K562 (cell line): Measurements from ENCODE around the gene ZDHHC14. TPM values are rescaled to one million over a fixed set of nuclear protein-coding genes. Genes with fewer than 3 reads are reported as not detected.

ENCODE experiments used
- ATAC-seq: fragments of 200-7000 bp; cut with Tn5 transposase; 3 replicates; pipeline ENCODE4 v1.9.1; 2020; ENCODE audit warnings: moderate library complexity
- BruUV-seq: library from RNA; stranded (reverse); fragments of 400-500 nt; replicated peaks from 2 replicates; lab custom pipeline; 2021; lab: Mats Ljungman, UMichigan
- CTCF ChIA-PET: fragments of 300-600 bp; formaldehyde crosslinking; extraction: SDS; loops from one replicate; lab custom pipeline; 2021; ENCODE audit warnings: low intra/inter-chr PET ratio; lab: Yijun Ruan, JAX
- POLR2A ChIA-PET: fragments of 300-600, 350-650 bp; sonication (Branson Sonifier 250); formaldehyde crosslinking; extraction: SDS; loops from one replicate; lab custom pipeline; 2021; ENCODE audit warnings: antibody characterized with exemption, inconsistent platforms; lab: Yijun Ruan, JAX
- DNase-seq, 4 experiments: peaks; one replicate each; pipeline versions ENCODE4 v3.0.0 to v3.0.0-alpha.2; 2011 to 2018; ENCODE audit warnings: low spot score in 3 of 4, mixed read lengths in 3 of 4; ENCODE audit errors: extremely low read depth in 1 of 4
- FAIRE-seq: peaks from 2 replicates; lab custom pipeline; 2011; peaks lifted over from hg19 to GRCh38; lab: Jason Lieb, UNC
- H2AFZ ChIP-seq: 2 replicates; pipeline ENCODE4 v1.6.0; 2011; ENCODE audit warnings: low read depth, low read length, control low read depth, inconsistent platforms
- H3K27ac ChIP-seq: fragments of 200-600 bp; 3 replicates; pipeline ENCODE4 v1.8.0; 2011; ENCODE audit warnings: low read depth, mild to moderate bottlenecking, control low read depth, inconsistent platforms, low read length, moderate library complexity, mixed read lengths; ENCODE audit errors: extremely low read depth
- H3K27me3 ChIP-seq, 2 experiments: fragments of 300-600 bp in 1 of 2; 2 replicates in 1 of 2; 3 replicates in 1 of 2; pipeline versions ENCODE4 v1.6.0 to v1.8.0; 2011; ENCODE audit warnings: inconsistent platforms in 2 of 2, low read length in 2 of 2, mild to moderate bottlenecking in 1 of 2, mixed read lengths in 1 of 2, moderate library complexity in 1 of 2; ENCODE audit not compliant: control insufficient read depth in 2 of 2, insufficient read depth in 2 of 2
- H3K36me3 ChIP-seq: fragments of 300-600 bp; 3 replicates; pipeline ENCODE4 v1.8.0; 2011; ENCODE audit warnings: mild to moderate bottlenecking, low read length, inconsistent platforms; ENCODE audit not compliant: control insufficient read depth, insufficient read depth
- H3K4me1 ChIP-seq, 2 experiments: fragments of 200-600 bp in 1 of 2; replicated peaks in 1 of 2; 2 replicates in 1 of 2; 3 replicates in 1 of 2; pipeline versions ENCODE4 v1.5.1 to v1.8.0; 2011; ENCODE audit warnings: inconsistent platforms in 2 of 2, low read length in 2 of 2, mild to moderate bottlenecking in 1 of 2, mixed read lengths in 1 of 2, moderate library complexity in 1 of 2; ENCODE audit not compliant: control insufficient read depth in 2 of 2, insufficient read depth in 2 of 2
- H3K4me2 ChIP-seq: 2 replicates; pipeline ENCODE4 v1.6.1; 2011; ENCODE audit warnings: low read length, control low read depth, inconsistent platforms, mixed read lengths; ENCODE audit not compliant: insufficient read depth
- H3K4me3 ChIP-seq: fragments of 200-600 bp; sonication (generic), shearing (Covaris generic); 2 replicates; pipeline ENCODE4 v1.5.1; 2016; ENCODE audit warnings: control low read depth, inconsistent platforms
- H3K79me2 ChIP-seq: fragments of 200-600 bp; 3 replicates; pipeline ENCODE4 v1.8.0; 2011; ENCODE audit warnings: low read length, inconsistent platforms; ENCODE audit not compliant: control insufficient read depth, insufficient read depth
- H3K9ac ChIP-seq, 2 experiments: 2 replicates each; pipeline versions ENCODE4 v1.6.0 to v1.6.1; 2011; ENCODE audit warnings: low read depth in 2 of 2, low read length in 2 of 2, control low read depth in 1 of 2, inconsistent platforms in 1 of 2, mild to moderate bottlenecking in 1 of 2, mixed read lengths in 1 of 2; ENCODE audit not compliant: insufficient read depth in 1 of 2
- H3K9me1 ChIP-seq: one replicate; pipeline ENCODE4 v1.6.0; 2011; ENCODE audit warnings: inconsistent platforms, mild to moderate bottlenecking, low read length, moderate library complexity; ENCODE audit not compliant: control insufficient read depth, insufficient read depth
- H3K9me3 ChIP-seq: replicated peaks from 2 replicates; pipeline ENCODE4 v1.5.1; 2011; ENCODE audit warnings: low read depth, low read length, inconsistent platforms; ENCODE audit not compliant: control insufficient read depth, insufficient read depth
- H4K20me1 ChIP-seq: replicated peaks from 2 replicates; pipeline ENCODE4 v1.6.1; 2011; ENCODE audit warnings: low read length, inconsistent platforms, mixed read lengths; ENCODE audit not compliant: control insufficient read depth, insufficient read depth
- DACH1 ChIP-seq: fragments of 450-650 bp; IDR thresholded peaks from 2 replicates; pipeline ENCODE4 v1.6.1; 2018; ENCODE audit not compliant: partially characterized antibody
- HMG20A ChIP-seq: fragments of 450-650 bp; formaldehyde crosslinking; conservative IDR thresholded peaks from 2 replicates; pipeline ENCODE4 v1.4.0; 2020; ENCODE audit warnings: mild to moderate bottlenecking, mixed read lengths
- ZNF592 ChIP-seq: fragments of 450-650 bp; IDR thresholded peaks from 2 replicates; pipeline ENCODE4 v1.6.1; 2017; ENCODE audit warnings: antibody characterized with exemption, mild to moderate bottlenecking
- WGBS: fragments of 100-300 bp; shearing (Covaris generic); methylation state at CpG from one replicate; pipeline ENCODE4 v1.1.6; 2016; ENCODE audit warnings: low coverage, mixed read lengths; ENCODE audit not compliant: insufficient coverage; ENCODE audit errors: missing lambda C conversion rate; 5-methylcytosine and 5-hydroxymethylcytosine counted together
- in situ Hi-C: fragments of 300-500 bp; cut with MboI; formaldehyde crosslinking; loops from 4 replicates; pipeline ENCODE4 v1.15.0; 2018; ENCODE audit warnings: inconsistent platforms, mixed read lengths
- intact Hi-C: fragments of 100-400 bp; cut with micrococcal nuclease; formaldehyde crosslinking; loops from 2 replicates; pipeline ENCODE4 v1.14.2; 2022
- polyA plus RNA-seq, 8 experiments: library from polyadenylated mRNA; depleted of rRNA in 4 of 8; stranded (reverse) in 5 of 8; unstranded in 3 of 8; fragments of >200 nt; fragmentation: Nextera tagmentation in 2 of 8; fragmentation: Illumina TruSeq in 1 of 8; extraction: Ambion mirVana in 2 of 8; extraction: Trizol in 1 of 8; gene quantifications; 2 replicates each; pipeline versions ENCODE4 v1.2.1 to v1.2.3, GENCODE V29; 2011 to 2014; ENCODE audit warnings: inconsistent platforms in 1 of 8, missing spikeins in 1 of 8
- total RNA-seq, 7 experiments: library from RNA; depleted of rRNA in 6 of 7; stranded (reverse); fragments of >200 nt in 6 of 7; fragmentation: Illumina TruSeq in 2 of 7; extraction: Trizol in 2 of 7; gene quantifications; 2 replicates each; pipeline versions ENCODE4 v1.2.1 to v1.2.3, GENCODE V29; 2011 to 2021; ENCODE audit warnings: low replicate concordance in 1 of 7
- TF ChIP-seq, protein P1 (sequence below), 2 experiments: IDR thresholded peaks; 2 replicates each; pipeline ENCODE4 v1.6.1; 2012; ENCODE audit warnings: improper control_type of control experiment in 2 of 2, low read depth in 2 of 2, low read length in 2 of 2, borderline replicate concordance in 1 of 2
- TF ChIP-seq, protein P2 (sequence below), 2 experiments: fragments of 250-450 bp in 1 of 2; fragments of 450-650 bp in 1 of 2; sonication (Bioruptor Pico) in 1 of 2; IDR thresholded peaks; 2 replicates each; pipeline versions ENCODE4 v1.6.1 to v1.8.0; 2016 to 2021; ENCODE audit warnings: mild to moderate bottlenecking in 2 of 2, moderate library complexity in 2 of 2, missing compliant biosample characterization in 1 of 2, missing genetic modification characterization in 1 of 2
- TF ChIP-seq, protein P3 (sequence below): fragments of 200-800 bp; sonication (Bioruptor generic); IDR thresholded peaks from 2 replicates; pipeline ENCODE4 v1.6.1; 2017; ENCODE audit warnings: missing genetic modification characterization, missing compliant biosample characterization

Gene ZDHHC14
- total and polyA plus RNA-seq, 9 of the 15 experiments (the other 6 are each of a cell fraction or from before 2014, with no cell fraction given): 0.92 to 23.1 (median 13.8) TPM

DNA sequence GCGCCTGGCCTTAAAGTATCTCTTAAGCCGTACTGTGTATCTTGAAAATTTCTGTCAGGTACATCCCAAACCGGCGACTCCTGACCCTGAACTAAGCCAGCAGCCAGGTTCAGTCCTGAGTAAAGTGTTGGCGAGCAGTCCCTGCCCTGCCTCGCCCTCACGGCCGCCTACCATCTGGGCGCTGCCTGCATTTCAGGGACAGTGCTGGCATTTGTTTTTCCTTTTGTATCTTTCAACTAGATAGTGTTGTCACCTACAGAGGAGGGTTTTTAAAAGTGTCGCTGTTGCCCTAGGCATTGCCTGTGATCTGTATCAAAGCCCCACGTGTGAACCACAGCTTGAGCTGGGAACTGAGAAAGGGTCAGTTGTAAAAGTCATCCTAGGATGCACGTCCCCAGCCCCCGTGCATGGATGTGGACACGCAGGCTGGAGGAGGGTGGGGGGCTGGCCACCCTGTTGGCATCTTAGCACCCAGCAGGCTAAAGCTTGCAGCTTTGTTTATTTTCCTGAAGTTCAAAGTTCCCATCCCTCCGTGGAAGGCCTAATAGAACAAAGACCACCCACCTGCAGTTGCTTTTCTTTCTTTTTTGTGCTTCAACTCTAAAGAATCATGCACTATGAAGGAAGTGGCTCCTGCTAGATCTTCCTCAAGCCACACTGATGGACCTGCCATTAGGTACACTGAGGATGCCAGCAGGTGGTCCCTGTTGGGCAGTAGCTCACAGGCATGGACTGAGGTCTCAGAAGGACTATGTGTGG, 136.8 kb downstream of the ZDHHC14 start:
- no TSS peak for BruUV-seq
- Histone ChIP-seq H3K9me1 (no peaks in the 10 kb centered on the region), H3K4me1 (peaks cover 66 to 80% of the 10 kb centered on the region in 2 experiments), H3K4me3 (no peak overlapping the region), H3K79me2 (peaks cover 75% of the 10 kb centered on the region), H3K9me3 (no peaks in the 10 kb centered on the region), H3K9ac (peak overlapping the region in 1 of 2 experiments; percentile 40; a peak in 2 of 4 replicates), H3K36me3 (peaks cover 3% of the 10 kb centered on the region; the same call in 1 of the 3 replicates), H4K20me1 (no peaks in the 10 kb centered on the region), H3K27me3 (no peaks in the 10 kb centered on the region), H2AFZ (no peak overlapping the region), H3K27ac (peak overlapping the region; percentile 22; the same call in 2 of the 3 replicates), H3K4me2 (peak overlapping the region; percentile 3; the same call in 1 of the 2 replicates)
- ATAC-seq (no peak), FAIRE-seq (no peak), DNase-seq (peak in 1 of 4 experiments; percentile 16)
- 75% methylated on average over 15 of the region's 15 CpGs for WGBS
- POLR2A ChIA-PET: interaction anchor here (0.5 to 2.6 kb wide), 7 partner anchors 11 to 356 kb away, joined by 3 to 13 read pairs (median 3); no protein-coding TSS in a partner anchor
- CTCF ChIA-PET: no interaction called here
- intact Hi-C loops: loop anchor here (5.0 to 10.0 kb wide), 3 partner anchors 135 to 1873 kb away; partner anchors contain the start of gene ZDHHC14
- TF ChIP-seq, protein P1, sequence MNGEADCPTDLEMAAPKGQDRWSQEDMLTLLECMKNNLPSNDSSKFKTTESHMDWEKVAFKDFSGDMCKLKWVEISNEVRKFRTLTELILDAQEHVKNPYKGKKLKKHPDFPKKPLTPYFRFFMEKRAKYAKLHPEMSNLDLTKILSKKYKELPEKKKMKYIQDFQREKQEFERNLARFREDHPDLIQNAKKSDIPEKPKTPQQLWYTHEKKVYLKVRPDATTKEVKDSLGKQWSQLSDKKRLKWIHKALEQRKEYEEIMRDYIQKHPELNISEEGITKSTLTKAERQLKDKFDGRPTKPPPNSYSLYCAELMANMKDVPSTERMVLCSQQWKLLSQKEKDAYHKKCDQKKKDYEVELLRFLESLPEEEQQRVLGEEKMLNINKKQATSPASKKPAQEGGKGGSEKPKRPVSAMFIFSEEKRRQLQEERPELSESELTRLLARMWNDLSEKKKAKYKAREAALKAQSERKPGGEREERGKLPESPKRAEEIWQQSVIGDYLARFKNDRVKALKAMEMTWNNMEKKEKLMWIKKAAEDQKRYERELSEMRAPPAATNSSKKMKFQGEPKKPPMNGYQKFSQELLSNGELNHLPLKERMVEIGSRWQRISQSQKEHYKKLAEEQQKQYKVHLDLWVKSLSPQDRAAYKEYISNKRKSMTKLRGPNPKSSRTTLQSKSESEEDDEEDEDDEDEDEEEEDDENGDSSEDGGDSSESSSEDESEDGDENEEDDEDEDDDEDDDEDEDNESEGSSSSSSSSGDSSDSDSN (IDR thresholded peaks at IDR 0.05; ENCODE audit: borderline replicate concordance in 1 of 2, low read depth in 2 of 2, low read length in 2 of 2): 0 out of 4 replicates have a peak, but pooled peaks of 1 of the 2 experiments have one; percentile 5
- TF ChIP-seq ZNF592: peak; percentile 66
- TF ChIP-seq, protein P2, sequence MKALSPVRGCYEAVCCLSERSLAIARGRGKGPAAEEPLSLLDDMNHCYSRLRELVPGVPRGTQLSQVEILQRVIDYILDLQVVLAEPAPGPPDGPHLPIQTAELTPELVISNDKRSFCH (CRISPR knock-in tag; IDR thresholded peaks at IDR 0.05): no peak
- TF ChIP-seq, protein P2 (tag; IDR thresholded peaks at IDR 0.05): 0 out of 2 replicates have a peak, but pooled peaks have one; percentile 50
- no peak for TF ChIP-seq HMG20A (CRISPR knock-in tag)
- TF ChIP-seq, protein P3, sequence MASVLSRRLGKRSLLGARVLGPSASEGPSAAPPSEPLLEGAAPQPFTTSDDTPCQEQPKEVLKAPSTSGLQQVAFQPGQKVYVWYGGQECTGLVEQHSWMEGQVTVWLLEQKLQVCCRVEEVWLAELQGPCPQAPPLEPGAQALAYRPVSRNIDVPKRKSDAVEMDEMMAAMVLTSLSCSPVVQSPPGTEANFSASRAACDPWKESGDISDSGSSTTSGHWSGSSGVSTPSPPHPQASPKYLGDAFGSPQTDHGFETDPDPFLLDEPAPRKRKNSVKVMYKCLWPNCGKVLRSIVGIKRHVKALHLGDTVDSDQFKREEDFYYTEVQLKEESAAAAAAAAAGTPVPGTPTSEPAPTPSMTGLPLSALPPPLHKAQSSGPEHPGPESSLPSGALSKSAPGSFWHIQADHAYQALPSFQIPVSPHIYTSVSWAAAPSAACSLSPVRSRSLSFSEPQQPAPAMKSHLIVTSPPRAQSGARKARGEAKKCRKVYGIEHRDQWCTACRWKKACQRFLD (CRISPR knock-in tag): no peak; the same call in 1 of the 2 replicates
- no peak for TF ChIP-seq DACH1
- in situ Hi-C loops: no loop called here
